H1 (cell line): ENCODE measurements around the gene GAST. TPM values are rescaled to one million over a fixed set of nuclear protein-coding genes. Genes with fewer than 3 reads are reported as not detected.

Source experiments
- BACH1 ChIP-seq: IDR thresholded peaks from 2 replicates; pipeline ENCODE4 v1.6.1; 2012; ENCODE audit warnings: low read length, improper control_type of control experiment
- BCL11A ChIP-seq, 2 experiments: IDR thresholded peaks; one replicate each; pipeline ENCODE4 v1.6.1; 2011; ENCODE audit warnings: low read depth in 2 of 2, low read length in 2 of 2, mild to moderate bottlenecking in 2 of 2
- CTCF ChIP-seq, 3 experiments: IDR thresholded peaks; 1 replicate in 2 of 3; 2 replicates in 1 of 3; pipeline versions ENCODE4 v1.5.1 to v1.6.1; 2011; ENCODE audit warnings: low read length in 3 of 3, mild to moderate bottlenecking in 3 of 3, inconsistent platforms in 2 of 3, low read depth in 1 of 3, moderate library complexity in 1 of 3; ENCODE audit not compliant: insufficient read depth in 1 of 3; ENCODE audit errors: control extremely low read depth in 1 of 3
- E2F6 ChIP-seq: IDR thresholded peaks from 2 replicates; pipeline ENCODE4 v1.6.1; 2012; ENCODE audit warnings: inconsistent platforms
- EP300 ChIP-seq, 2 experiments: IDR thresholded peaks; 1 replicate in 1 of 2; 2 replicates in 1 of 2; pipeline ENCODE4 v1.6.1; 2011 to 2012; ENCODE audit warnings: low read depth in 2 of 2, low read length in 2 of 2, mild to moderate bottlenecking in 2 of 2, borderline replicate concordance in 1 of 2, inconsistent platforms in 1 of 2, moderate library complexity in 1 of 2
- POLR2A ChIP-seq, 2 experiments: IDR thresholded peaks; 1 replicate in 1 of 2; 2 replicates in 1 of 2; pipeline ENCODE4 v1.6.1; 2011; ENCODE audit warnings: low read depth in 2 of 2, low read length in 2 of 2, mild to moderate bottlenecking in 2 of 2; ENCODE audit errors: control extremely low read depth in 1 of 2
- RAD21 ChIP-seq, 2 experiments: IDR thresholded peaks in 1 of 2; conservative IDR thresholded peaks in 1 of 2; 2 replicates each; pipeline ENCODE4 v1.6.1; 2011; ENCODE audit warnings: low read depth in 2 of 2, low read length in 2 of 2, improper control_type of control experiment in 1 of 2, inconsistent platforms in 1 of 2, mild to moderate bottlenecking in 1 of 2, moderate library complexity in 1 of 2
- SIN3A ChIP-seq, 2 experiments: IDR thresholded peaks in 1 of 2; conservative IDR thresholded peaks in 1 of 2; 2 replicates each; pipeline ENCODE4 v1.6.1; 2011 to 2012; ENCODE audit warnings: low read length in 2 of 2, improper control_type of control experiment in 1 of 2, low read depth in 1 of 2, mild to moderate bottlenecking in 1 of 2
- SIRT6 ChIP-seq: IDR thresholded peaks from one replicate; pipeline ENCODE4 v1.7.1; 2012; ENCODE audit warnings: low read length, inconsistent platforms
- TAF1 ChIP-seq: IDR thresholded peaks from 2 replicates; pipeline ENCODE4 v1.6.1; 2011; ENCODE audit warnings: mild to moderate bottlenecking, low read depth, low read length
- YY1 ChIP-seq: IDR thresholded peaks from 2 replicates; pipeline ENCODE4 v1.6.1; 2011; ENCODE audit warnings: low read depth, mild to moderate bottlenecking, low read length
- polyA plus RNA-seq, 7 experiments: library from polyadenylated mRNA; depleted of rRNA in 3 of 7; stranded (reverse) in 5 of 7; unstranded in 2 of 7; fragments of >200 nt in 5 of 7; fragments of 200-250 nt in 2 of 7; gene quantifications; 1 replicate in 5 of 7; 2 replicates in 1 of 7; 4 replicates in 1 of 7; pipeline versions ENCODE4 v1.2.1 to v1.2.3, GENCODE V29; 2011 to 2013; ENCODE audit warnings: missing spikeins in 2 of 7, mixed read lengths in 2 of 7
- total RNA-seq: library from RNA; stranded (reverse); fragmentation: NEBNext Ultra II Directional; extraction: Animal tissue kit (Norgen Biotek cat#: 25700); gene quantifications from 2 replicates; pipeline ENCODE4 v1.2.1, GENCODE V29; 2021

GAST gene
- total and polyA plus RNA-seq, 2 of the 8 experiments (the other 6 are each of a cell fraction or from before 2014, with no cell fraction given): not detected

- peak; percentile 97 to 99 (median 98) for TF ChIP-seq CTCF (IDR thresholded peaks at IDR 0.05; ENCODE audit: control extremely low read depth in 1 of 3, insufficient read depth in 1 of 3, low read depth in 1 of 3, low read length in 3 of 3)
- TF ChIP-seq EP300 (IDR thresholded peaks at IDR 0.05; ENCODE audit: borderline replicate concordance in 1 of 2, low read depth in 2 of 2, low read length in 2 of 2): 0 out of 3 replicates have a peak, but pooled peaks of 1 of the 2 experiments have one; percentile 34
- TF ChIP-seq BACH1: no peak
- TF ChIP-seq SIN3A (conservative IDR thresholded peaks at IDR 0.05 in 1 of 2, IDR thresholded peaks at IDR 0.05 in 1 of 2; ENCODE audit: low read depth in 1 of 2, low read length in 2 of 2): peak in 1 of 2 experiments; percentile 87; a peak in 2 of 4 replicates
- no peak for TF ChIP-seq BCL11A (IDR thresholded peaks at IDR 0.05; ENCODE audit: low read depth in 2 of 2, low read length in 2 of 2)
- TF ChIP-seq RAD21 (IDR thresholded peaks at IDR 0.05 in 1 of 2, conservative IDR thresholded peaks at IDR 0.05 in 1 of 2; ENCODE audit: low read depth in 2 of 2, low read length in 2 of 2): peak; percentile 99 to 100
- peak; percentile 32; the same call in 1 of the 2 replicates for TF ChIP-seq E2F6
- no peak for TF ChIP-seq SIRT6
- peak; percentile 59; the same call in 1 of the 2 replicates for TF ChIP-seq TAF1
- TF ChIP-seq YY1: peak; percentile 94
- TF ChIP-seq POLR2A (IDR thresholded peaks at IDR 0.05; ENCODE audit: control extremely low read depth in 1 of 2, low read depth in 2 of 2, low read length in 2 of 2): 0 out of 3 replicates have a peak, but pooled peaks of 1 of the 2 experiments have one; percentile 19
Observed at GRCh38 chr17:41738077-41738800, 26.1 kb downstream of the GAST start (continued).
